PC-9 (cell line): ENCODE data around the gene NUDT9.

ENCODE experiments used
- CTCF ChIP-seq: fragments of 200-600 bp; sonication (generic); conservative IDR thresholded peaks from 2 replicates; pipeline ENCODE4 v1.6.1; 2017; ENCODE audit warnings: mixed run types, antibody characterized with exemption, mild to moderate bottlenecking, moderate library complexity
- EZH2 ChIP-seq: fragments of 200-600 bp; sonication (generic); IDR thresholded peaks from 2 replicates; pipeline ENCODE4 v1.8.0; 2017; ENCODE audit warnings: antibody characterized with exemption, low read depth

DNA sequence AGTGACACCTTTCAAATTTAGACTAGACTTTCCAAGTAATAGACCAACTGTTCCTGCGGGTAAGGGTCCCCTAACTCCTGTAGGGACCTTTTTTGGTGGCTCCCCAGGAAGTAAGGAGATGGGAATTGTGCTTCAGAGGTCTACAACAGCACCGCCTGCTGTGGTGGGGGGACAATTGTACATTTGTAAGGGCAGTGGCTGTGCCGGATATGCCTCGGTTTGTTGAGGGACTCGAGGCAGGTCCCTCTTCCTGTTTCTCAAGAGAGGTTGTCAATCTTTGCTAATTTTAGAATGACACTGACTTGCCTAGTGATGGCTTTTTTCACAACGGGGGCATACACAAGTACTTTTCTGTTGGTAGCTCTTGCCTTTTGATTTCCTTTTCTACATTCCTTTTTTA is 15.9 kb upstream of the NUDT9 start:
- TF ChIP-seq CTCF (no peak), EZH2 (no peak)
